Stimulated activated CD4-positive, alpha-beta T cell treated with anti-CD3 and anti-CD28 coated beads, Interleukin-1b, Interleukin-23, amount 100 ng/mL, for 48 hours (primary cell): Measurements from ENCODE around the gene TSHZ3.

ENCODE experiments used
- DNase-seq: peaks from one replicate; pipeline ENCODE4 v3.0.0-alpha.2; 2020

Gene TSHZ3

GRCh38 chr19:31260171-31260933, 88.9 kb downstream of the TSHZ3 start:
- DNase-seq: no peak

- DNase-seq: no peak
These were observed 90.8 kb downstream of the TSHZ3 start for GRCh38 chr19:31258211-31259052.

- DNase-seq: no peak
These were observed 91.7 kb downstream of the TSHZ3 start for GRCh38 chr19:31257426-31258130.

- no peak for DNase-seq
These were observed 92.2 kb downstream of the TSHZ3 start for GRCh38 chr19:31257025-31257424.

GRCh38 chr19:31256593-31256960, 92.7 kb downstream of the TSHZ3 start:
- DNase-seq: no peak

- no peak for DNase-seq
These were observed 93.2 kb downstream of the TSHZ3 start for GRCh38 chr19:31255831-31256592.

GRCh38 chr19:31255174-31255799, 93.9 kb downstream of the TSHZ3 start:
- DNase-seq: no peak

GRCh38 chr19:31254611-31255010, 94.6 kb downstream of the TSHZ3 start:
- no peak for DNase-seq

- no peak for DNase-seq
These were observed 95.1 kb downstream of the TSHZ3 start for GRCh38 chr19:31254180-31254551.

- no peak for DNase-seq
These were observed 95.6 kb downstream of the TSHZ3 start for GRCh38 chr19:31253526-31254179.

- DNase-seq: no peak
These were observed 96.8 kb downstream of the TSHZ3 start for GRCh38 chr19:31252441-31252840.

GRCh38 chr19:31249217-31249616, 100.0 kb downstream of the TSHZ3 start:
- DNase-seq: no peak

- DNase-seq: no peak
These were observed 113.4 kb downstream of the TSHZ3 start for GRCh38 chr19:31235806-31236205.

- DNase-seq: no peak
These were observed 115.9 kb downstream of the TSHZ3 start for GRCh38 chr19:31233295-31233800.

GRCh38 chr19:31232871-31233270, 116.4 kb downstream of the TSHZ3 start:
- no peak for DNase-seq

- no peak for DNase-seq
These were observed 117.1 kb downstream of the TSHZ3 start for GRCh38 chr19:31232180-31232579.

- DNase-seq: no peak
These were observed 118.0 kb downstream of the TSHZ3 start for GRCh38 chr19:31231237-31231636.

GRCh38 chr19:31226151-31226935, 122.9 kb downstream of the TSHZ3 start:
- DNase-seq: no peak
